ENCODE results near the gene CATSPER2.
"Not testable (repeated sequence)": the region's sequence is repeated elsewhere in the genome, so short reads cannot be mapped to it uniquely, and the experiment has no call there.

- not testable (repeated sequence) for TF ChIP-seq CTCF (IDR thresholded peaks at IDR 0.05; ENCODE audit: poor library complexity, severe bottlenecking); REST (IDR thresholded peaks at IDR 0.05; ENCODE audit: borderline replicate concordance); EZH2 (IDR thresholded peaks at IDR 0.05; ENCODE audit: borderline replicate concordance, insufficient read depth, low read length, poor library complexity, severe bottlenecking); EP300 (conservative IDR thresholded peaks at IDR 0.05; ENCODE audit: poor library complexity, severe bottlenecking); RAD21 (conservative IDR thresholded peaks at IDR 0.05); POLR2AphosphoS5 (IDR thresholded peaks at IDR 0.05); MXI1 (conservative IDR thresholded peaks at IDR 0.05; ENCODE audit: poor library complexity, severe bottlenecking); TAF1 (IDR thresholded peaks at IDR 0.05; ENCODE audit: low read depth)
Observed at GRCh38 chr15:43666177-43666576, 17.5 kb upstream of the CATSPER2 start.

Measured in neural cell (in vitro differentiated cells).